ENCODE measurements around the gene SEC31B.

SEC31B gene

GRCh38 chr10:100519311-100520051 is at the start of gene SEC31B:
TSS of gene SEC31B (minus strand) at chr10:100519861. CDS start at chr10:100516952, 2,909 bp downstream.
- H3K4me1 Mint-ChIP-seq (ENCODE audit: low read depth): peaks cover 46% of the 10 kb centered on the region
- no peaks in the 10 kb centered on the region for H3K27me3 Mint-ChIP-seq (ENCODE audit: low read depth)
- H3K4me3 Mint-ChIP-seq: peak within 1 kb of the TSS; percentile 6
- H3K36me3 Mint-ChIP-seq (ENCODE audit: low read depth): peaks cover 35% of the 10 kb centered on the region
- no peak within 1 kb of the TSS for H3K27ac Mint-ChIP-seq
- no peaks in the 10 kb centered on the region for H3K9me3 Mint-ChIP-seq
- DNase-seq (ENCODE audit: low spot score): no peak

GRCh38 chr10:100568912-100569311 is 49.3 kb upstream of the SEC31B start:
- H3K27me3 Mint-ChIP-seq (ENCODE audit: low read depth): peaks cover 35% of the 10 kb centered on the region
- H3K27ac Mint-ChIP-seq: no peak overlapping the region
- H3K4me3 Mint-ChIP-seq: no peak overlapping the region
- DNase-seq (ENCODE audit: low spot score): no peak
- H3K9me3 Mint-ChIP-seq: no peaks in the 10 kb centered on the region
- H3K36me3 Mint-ChIP-seq (ENCODE audit: low read depth): no peaks in the 10 kb centered on the region
- H3K4me1 Mint-ChIP-seq (ENCODE audit: low read depth): peaks cover 4% of the 10 kb centered on the region

GRCh38 chr10:100567826-100568225 is 48.2 kb upstream of the SEC31B start:
- Mint-ChIP-seq H3K9me3 (no peaks in the 10 kb centered on the region), H3K27ac (no peak overlapping the region), H3K4me3 (no peak overlapping the region), H3K4me1 (ENCODE audit: low read depth) (peaks cover 7% of the 10 kb centered on the region), H3K36me3 (ENCODE audit: low read depth) (no peaks in the 10 kb centered on the region), H3K27me3 (ENCODE audit: low read depth) (peaks cover 39% of the 10 kb centered on the region)
- no peak for DNase-seq (ENCODE audit: low spot score)

GRCh38 chr10:100567249-100567648 is 47.6 kb upstream of the SEC31B start:
- DNase-seq (ENCODE audit: low spot score): no peak
- Mint-ChIP-seq H3K27ac (no peak overlapping the region), H3K36me3 (ENCODE audit: low read depth) (no peaks in the 10 kb centered on the region), H3K9me3 (no peaks in the 10 kb centered on the region), H3K27me3 (ENCODE audit: low read depth) (peaks cover 38% of the 10 kb centered on the region), H3K4me1 (ENCODE audit: low read depth) (peaks cover 8% of the 10 kb centered on the region), H3K4me3 (no peak overlapping the region)

GRCh38 chr10:100566561-100566960 is 46.9 kb upstream of the SEC31B start:
- Mint-ChIP-seq H3K4me1 (ENCODE audit: low read depth) (peaks cover 9% of the 10 kb centered on the region), H3K9me3 (no peaks in the 10 kb centered on the region), H3K27me3 (ENCODE audit: low read depth) (peaks cover 38% of the 10 kb centered on the region), H3K27ac (no peak overlapping the region), H3K36me3 (ENCODE audit: low read depth) (no peaks in the 10 kb centered on the region), H3K4me3 (no peak overlapping the region)
- no peak for DNase-seq (ENCODE audit: low spot score)

- Mint-ChIP-seq H3K4me1 (ENCODE audit: low read depth) (peaks cover 11% of the 10 kb centered on the region), H3K9me3 (no peaks in the 10 kb centered on the region), H3K36me3 (ENCODE audit: low read depth) (peaks cover 2% of the 10 kb centered on the region), H3K27ac (no peak overlapping the region), H3K27me3 (ENCODE audit: low read depth) (peaks cover 38% of the 10 kb centered on the region), H3K4me3 (no peak overlapping the region)
- DNase-seq (ENCODE audit: low spot score): no peak
These were observed 45.7 kb upstream of the SEC31B start for GRCh38 chr10:100565206-100565985.

- peak; percentile 66 for DNase-seq (ENCODE audit: low spot score)
- Mint-ChIP-seq H3K27me3 (ENCODE audit: low read depth) (peaks cover 35% of the 10 kb centered on the region), H3K27ac (no peak overlapping the region), H3K4me1 (ENCODE audit: low read depth) (peaks cover 11% of the 10 kb centered on the region), H3K4me3 (peak overlapping the region; percentile 13), H3K9me3 (no peaks in the 10 kb centered on the region), H3K36me3 (ENCODE audit: low read depth) (peaks cover 5% of the 10 kb centered on the region)
These were observed 42.5 kb upstream of the SEC31B start for GRCh38 chr10:100562008-100562672.

GRCh38 chr10:100561005-100561404 is 41.3 kb upstream of the SEC31B start:
- Mint-ChIP-seq H3K9me3 (no peaks in the 10 kb centered on the region), H3K27ac (no peak overlapping the region), H3K27me3 (ENCODE audit: low read depth) (peaks cover 24% of the 10 kb centered on the region), H3K36me3 (ENCODE audit: low read depth) (peaks cover 5% of the 10 kb centered on the region), H3K4me1 (ENCODE audit: low read depth) (peaks cover 11% of the 10 kb centered on the region), H3K4me3 (no peak overlapping the region)
- no peak for DNase-seq (ENCODE audit: low spot score)

GRCh38 chr10:100560248-100560647 is 40.6 kb upstream of the SEC31B start:
- H3K27me3 Mint-ChIP-seq (ENCODE audit: low read depth): peaks cover 21% of the 10 kb centered on the region
- peaks cover 11% of the 10 kb centered on the region for H3K4me1 Mint-ChIP-seq (ENCODE audit: low read depth)
- no peak overlapping the region for H3K27ac Mint-ChIP-seq
- H3K9me3 Mint-ChIP-seq: no peaks in the 10 kb centered on the region
- peaks cover 9% of the 10 kb centered on the region for H3K36me3 Mint-ChIP-seq (ENCODE audit: low read depth)
- H3K4me3 Mint-ChIP-seq: no peak overlapping the region
- no peak for DNase-seq (ENCODE audit: low spot score)

GRCh38 chr10:100554902-100555301 is 35.2 kb upstream of the SEC31B start:
- Mint-ChIP-seq H3K4me1 (ENCODE audit: low read depth) (peaks cover 3% of the 10 kb centered on the region), H3K4me3 (no peak overlapping the region), H3K9me3 (no peaks in the 10 kb centered on the region), H3K27ac (no peak overlapping the region), H3K36me3 (ENCODE audit: low read depth) (peaks cover 12% of the 10 kb centered on the region), H3K27me3 (ENCODE audit: low read depth) (no peaks in the 10 kb centered on the region)
- DNase-seq (ENCODE audit: low spot score): no peak

GRCh38 chr10:100553929-100554328 is 34.3 kb upstream of the SEC31B start:
- peaks cover 20% of the 10 kb centered on the region for H3K36me3 Mint-ChIP-seq (ENCODE audit: low read depth)
- H3K4me3 Mint-ChIP-seq: no peak overlapping the region

GRCh38 chr10:100551738-100552137 is 32.1 kb upstream of the SEC31B start:
- Mint-ChIP-seq H3K4me3 (no peak overlapping the region), H3K36me3 (ENCODE audit: low read depth) (peaks cover 33% of the 10 kb centered on the region)
- DNase-seq (ENCODE audit: low spot score): no peak

More at GRCh38 chr10:100553929-100554328, 34.3 kb upstream of the SEC31B start:
- no peak for DNase-seq (ENCODE audit: low spot score)
- peaks cover 3% of the 10 kb centered on the region for H3K4me1 Mint-ChIP-seq (ENCODE audit: low read depth)
- H3K9me3 Mint-ChIP-seq: no peaks in the 10 kb centered on the region
- H3K27ac Mint-ChIP-seq: no peak overlapping the region
- no peaks in the 10 kb centered on the region for H3K27me3 Mint-ChIP-seq (ENCODE audit: low read depth)

GRCh38 chr10:100551196-100551595 is 31.5 kb upstream of the SEC31B start:
- Mint-ChIP-seq H3K36me3 (ENCODE audit: low read depth) (peaks cover 36% of the 10 kb centered on the region), H3K9me3 (no peaks in the 10 kb centered on the region), H3K27ac (no peak overlapping the region), H3K4me1 (ENCODE audit: low read depth) (peaks cover 5% of the 10 kb centered on the region), H3K27me3 (ENCODE audit: low read depth) (no peaks in the 10 kb centered on the region), H3K4me3 (no peak overlapping the region)
- DNase-seq (ENCODE audit: low spot score): no peak

More at GRCh38 chr10:100551738-100552137, 32.1 kb upstream of the SEC31B start:
- Mint-ChIP-seq H3K27me3 (ENCODE audit: low read depth) (no peaks in the 10 kb centered on the region), H3K4me1 (ENCODE audit: low read depth) (peaks cover 5% of the 10 kb centered on the region), H3K9me3 (no peaks in the 10 kb centered on the region), H3K27ac (no peak overlapping the region)

- H3K4me1 Mint-ChIP-seq (ENCODE audit: low read depth): peaks cover 5% of the 10 kb centered on the region
- H3K9me3 Mint-ChIP-seq: no peaks in the 10 kb centered on the region
- DNase-seq (ENCODE audit: low spot score): no peak
- H3K4me3 Mint-ChIP-seq: no peak overlapping the region
- H3K36me3 Mint-ChIP-seq (ENCODE audit: low read depth): peaks cover 59% of the 10 kb centered on the region
- no peak overlapping the region for H3K27ac Mint-ChIP-seq
- H3K27me3 Mint-ChIP-seq (ENCODE audit: low read depth): no peaks in the 10 kb centered on the region
These were observed 25.3 kb upstream of the SEC31B start for GRCh38 chr10:100544950-100545349.
